ENCODE results near the gene SLCO2A1.

GRCh38 chr3:134028486-134029255 lies 1.1 kb downstream of the SLCO2A1 start:
- no peak for TF ChIP-seq CTCF (IDR thresholded peaks at IDR 0.05)
- no peak for TF ChIP-seq POLR2A (IDR thresholded peaks at IDR 0.05)

All from lower leg skin (tissue), 3 donors.